OCI-LY3 (cell line): ENCODE measurements around the gene CUL7.

Experiments
- EZH2phosphoT487 ChIP-seq: fragments of 200-600 bp; shearing (Covaris generic); IDR thresholded peaks from 2 replicates; pipeline ENCODE4 v1.6.1; 2018; ENCODE audit warnings: antibody characterized with exemption, mixed run types, low read depth
- TF ChIP-seq, protein P1 (sequence below): fragments of 200-600, 300-600 bp; sonication (generic); IDR thresholded peaks from 2 replicates; pipeline ENCODE4 v1.5.1; 2014; ENCODE audit warnings: antibody characterized with exemption, low read length, low read depth

DNA sequence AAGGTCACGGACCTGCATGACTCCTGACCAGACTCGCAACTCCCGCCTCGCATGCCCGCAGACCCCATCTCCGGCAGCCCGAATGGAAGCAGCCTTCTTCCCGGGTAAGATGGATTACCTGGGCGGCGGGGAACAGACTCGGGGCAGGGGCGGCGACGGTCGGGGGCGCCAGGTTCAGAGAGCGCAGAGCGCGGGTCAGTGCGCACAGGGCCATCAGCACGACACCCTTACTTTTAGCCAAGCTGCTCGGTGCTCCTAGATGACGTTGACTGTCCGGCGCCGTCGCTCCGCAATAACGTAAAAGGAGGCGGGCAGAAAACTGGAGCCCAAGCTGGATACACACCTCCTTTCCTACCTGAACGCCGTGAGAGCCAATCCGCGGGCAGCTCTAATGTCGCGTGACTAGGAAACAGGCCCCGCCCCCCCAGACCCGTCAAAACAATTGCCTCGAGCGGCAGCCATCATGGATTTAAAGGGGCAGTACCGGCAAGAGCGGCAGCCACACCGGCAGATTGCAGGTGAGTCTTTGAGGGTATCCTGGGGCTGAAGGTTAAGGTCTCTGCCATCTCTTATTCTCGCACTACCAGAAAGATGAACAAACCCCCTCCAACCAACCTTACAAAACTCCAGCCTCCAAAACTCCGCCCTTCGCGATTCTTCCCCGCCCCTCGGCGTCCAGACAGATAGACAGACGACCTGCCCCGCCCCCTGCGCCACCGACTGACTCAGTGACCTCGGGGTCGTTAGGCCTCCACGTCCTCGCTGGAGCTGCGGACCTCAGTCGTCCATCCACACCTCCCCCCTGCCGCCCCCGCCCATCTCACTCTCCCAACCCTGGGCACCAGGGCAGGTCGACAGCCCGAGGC is 5.8 kb upstream of the CUL7 start, which contains the start of the genes KLC4 and MRPL2:
- TF ChIP-seq, protein P1, sequence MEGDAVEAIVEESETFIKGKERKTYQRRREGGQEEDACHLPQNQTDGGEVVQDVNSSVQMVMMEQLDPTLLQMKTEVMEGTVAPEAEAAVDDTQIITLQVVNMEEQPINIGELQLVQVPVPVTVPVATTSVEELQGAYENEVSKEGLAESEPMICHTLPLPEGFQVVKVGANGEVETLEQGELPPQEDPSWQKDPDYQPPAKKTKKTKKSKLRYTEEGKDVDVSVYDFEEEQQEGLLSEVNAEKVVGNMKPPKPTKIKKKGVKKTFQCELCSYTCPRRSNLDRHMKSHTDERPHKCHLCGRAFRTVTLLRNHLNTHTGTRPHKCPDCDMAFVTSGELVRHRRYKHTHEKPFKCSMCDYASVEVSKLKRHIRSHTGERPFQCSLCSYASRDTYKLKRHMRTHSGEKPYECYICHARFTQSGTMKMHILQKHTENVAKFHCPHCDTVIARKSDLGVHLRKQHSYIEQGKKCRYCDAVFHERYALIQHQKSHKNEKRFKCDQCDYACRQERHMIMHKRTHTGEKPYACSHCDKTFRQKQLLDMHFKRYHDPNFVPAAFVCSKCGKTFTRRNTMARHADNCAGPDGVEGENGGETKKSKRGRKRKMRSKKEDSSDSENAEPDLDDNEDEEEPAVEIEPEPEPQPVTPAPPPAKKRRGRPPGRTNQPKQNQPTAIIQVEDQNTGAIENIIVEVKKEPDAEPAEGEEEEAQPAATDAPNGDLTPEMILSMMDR: no peak
- TF ChIP-seq EZH2phosphoT487: no peak
